Endothelial cell of umbilical vein (primary cell): ENCODE data around the gene KCNJ5. TPM values are rescaled to one million over a fixed set of nuclear protein-coding genes. Genes with fewer than 3 reads are reported as not detected.

Source experiments
- BruUV-seq: library from RNA; stranded (reverse); fragments of 400-500 nt; replicated peaks from 2 replicates; lab custom pipeline; 2021; lab: Mats Ljungman, UMichigan
- CTCF ChIA-PET: fragments of 300-600, 350-600 bp; sonication (Branson Sonifier 250); formaldehyde crosslinking; loops from one replicate; lab custom pipeline; 2021; ENCODE audit warnings: antibody characterized with exemption, inconsistent platforms; lab: Charles Lee
- POLR2A ChIA-PET: fragments of 300-600, 350-600 bp; sonication (Branson Sonifier 250); formaldehyde crosslinking; loops from one replicate; lab custom pipeline; 2021; ENCODE audit warnings: antibody characterized with exemption, inconsistent platforms; lab: Charles Lee
- DNase-seq: peaks from one replicate; pipeline ENCODE4 v3.0.0-alpha.2; 2011; ENCODE audit warnings: low read depth, low spot score
- FAIRE-seq: peaks from 2 replicates; lab custom pipeline; 2011; peaks lifted over from hg19 to GRCh38; lab: Jason Lieb, UNC
- H2AFZ ChIP-seq: 2 replicates; pipeline ENCODE4 v1.6.0; 2012; ENCODE audit warnings: low read depth, low read length, control low read depth, inconsistent platforms
- H3K27ac ChIP-seq: 2 replicates; pipeline ENCODE4 v1.5.1; 2011; ENCODE audit warnings: low read depth, mild to moderate bottlenecking, control low read depth, low read length, moderate library complexity; ENCODE audit not compliant: insufficient read depth
- H3K27me3 ChIP-seq, 2 experiments: 2 replicates each; pipeline versions ENCODE4 v1.6.0 to v1.6.1; 2011; ENCODE audit warnings: low read length in 2 of 2, mixed read lengths in 1 of 2; ENCODE audit not compliant: control insufficient read depth in 2 of 2, insufficient read depth in 2 of 2
- H3K36me3 ChIP-seq, 2 experiments: 2 replicates in 1 of 2; 3 replicates in 1 of 2; pipeline ENCODE4 v1.5.1; 2011; ENCODE audit warnings: low read length in 2 of 2, mild to moderate bottlenecking in 1 of 2, moderate library complexity in 1 of 2; ENCODE audit not compliant: control insufficient read depth in 2 of 2, insufficient read depth in 2 of 2; ENCODE audit errors: extremely low read depth in 1 of 2
- H3K4me1 ChIP-seq: 3 replicates; pipeline ENCODE4 v1.5.1; 2011; ENCODE audit warnings: mild to moderate bottlenecking, low read length; ENCODE audit not compliant: control insufficient read depth, insufficient read depth; ENCODE audit errors: extremely low read depth
- H3K4me2 ChIP-seq: 2 replicates; pipeline ENCODE4 v1.6.1; 2011; ENCODE audit warnings: low read length, control low read depth, mixed read lengths; ENCODE audit not compliant: insufficient read depth
- H3K4me3 ChIP-seq, 3 experiments: fragments of 200-600 bp in 1 of 3; sonication (generic), shearing (Covaris generic) in 1 of 3; replicated peaks in 1 of 3; 2 replicates each; pipeline ENCODE4 v1.5.1; 2011 to 2016; ENCODE audit warnings: control low read depth in 3 of 3, low read length in 3 of 3, mild to moderate bottlenecking in 2 of 3, inconsistent platforms in 1 of 3, low read depth in 1 of 3, moderate library complexity in 1 of 3; ENCODE audit not compliant: insufficient read depth in 1 of 3
- H3K79me2 ChIP-seq: 2 replicates; pipeline ENCODE4 v1.6.0; 2012; ENCODE audit warnings: low read length, inconsistent platforms; ENCODE audit not compliant: control insufficient read depth, insufficient read depth
- H3K9ac ChIP-seq: replicated peaks from 2 replicates; pipeline ENCODE3; 2011; ENCODE audit warnings: low read length, control low read depth; ENCODE audit not compliant: insufficient read depth; ENCODE audit errors: extremely low read depth
- H3K9me1 ChIP-seq: replicated peaks from 3 replicates; pipeline ENCODE4 v1.6.0; 2011; ENCODE audit warnings: mild to moderate bottlenecking, low read length; ENCODE audit not compliant: control insufficient read depth, insufficient read depth; ENCODE audit errors: extremely low read depth
- H3K9me3 ChIP-seq: replicated peaks from 2 replicates; pipeline ENCODE4 v1.5.1; 2012; ENCODE audit warnings: low read length, inconsistent platforms; ENCODE audit not compliant: control insufficient read depth, insufficient read depth
- H4K20me1 ChIP-seq: replicated peaks from 2 replicates; pipeline ENCODE3; 2011; ENCODE audit warnings: mild to moderate bottlenecking, low read length; ENCODE audit not compliant: control insufficient read depth, insufficient read depth; ENCODE audit errors: extremely low read depth
- EZH2 ChIP-seq: IDR thresholded peaks from 2 replicates; pipeline ENCODE4 v1.6.1; 2012; ENCODE audit warnings: borderline replicate concordance, low read depth, mild to moderate bottlenecking, moderate library complexity, low read length, inconsistent platforms; ENCODE audit not compliant: severe bottlenecking
- FOS ChIP-seq: IDR thresholded peaks from 2 replicates; pipeline ENCODE4 v1.6.1; 2011; ENCODE audit warnings: mild to moderate bottlenecking, low read length, moderate library complexity, borderline replicate concordance; ENCODE audit not compliant: insufficient read depth
- GATA2 ChIP-seq: IDR thresholded peaks from 2 replicates; pipeline ENCODE4 v1.7.0; 2011; ENCODE audit warnings: low read depth, mild to moderate bottlenecking, moderate library complexity, mixed read lengths, low read length; ENCODE audit not compliant: insufficient read length, insufficient read depth
- JUN ChIP-seq: IDR thresholded peaks from 2 replicates; pipeline ENCODE4 v1.6.1; 2011; ENCODE audit warnings: borderline replicate concordance, low read depth; ENCODE audit not compliant: insufficient read length, insufficient read depth
- MYC ChIP-seq: IDR thresholded peaks from one replicate; pipeline ENCODE4 v1.6.1; 2011; ENCODE audit warnings: mild to moderate bottlenecking, low read depth, low read length
- POLR2A ChIP-seq: IDR thresholded peaks from 2 replicates; pipeline ENCODE4 v1.6.1; 2012; ENCODE audit warnings: low read depth, mild to moderate bottlenecking, control low read depth, low read length
- POLR2AphosphoS5 ChIP-seq: IDR thresholded peaks from 2 replicates; pipeline ENCODE4 v1.6.1; 2012; ENCODE audit warnings: low read depth, mild to moderate bottlenecking, control low read depth, low read length, moderate library complexity; ENCODE audit not compliant: insufficient read depth
- dilution Hi-C: fragments of 300-500 bp; cut with MboI; formaldehyde crosslinking; loops from one replicate; pipeline ENCODE4 v1.15.0; 2019; ENCODE audit warnings: low sequenced_read_pairs; ENCODE audit not compliant: extremely low pct_ligation_motif_present
- intact Hi-C: fragments of 100-400 bp; cut with micrococcal nuclease; formaldehyde crosslinking; loops from one replicate; pipeline ENCODE4 v1.10.0; 2022
- polyA plus RNA-seq, 4 experiments: library from polyadenylated mRNA; depleted of rRNA in 3 of 4; stranded (reverse) in 3 of 4; unstranded in 1 of 4; fragments of >200 nt; gene quantifications; 2 replicates each; pipeline versions ENCODE4 v1.2.1 to v1.2.3, GENCODE V29; 2011 to 2012; ENCODE audit warnings: missing spikeins in 1 of 4
- total RNA-seq: library from RNA; stranded (reverse); gene quantifications from 2 replicates; pipeline ENCODE4 v1.2.3, GENCODE V29; 2021
- TF ChIP-seq, protein P1 (sequence below): IDR thresholded peaks from 2 replicates; pipeline ENCODE4 v1.6.1; 2011; ENCODE audit not compliant: insufficient read depth, insufficient read length
- TF ChIP-seq, protein P2 (sequence below), 2 donors: IDR thresholded peaks; 1 replicate in 1 of 2; 2 replicates in 1 of 2; pipeline ENCODE4 v1.5.1; 2011; ENCODE audit warnings: low read length in 2 of 2, mild to moderate bottlenecking in 2 of 2, moderate library complexity in 2 of 2, control low read depth in 1 of 2, inconsistent platforms in 1 of 2, low read depth in 1 of 2; ENCODE audit not compliant: insufficient read depth in 1 of 2; ENCODE audit errors: extremely low read depth in 1 of 2

The KCNJ5 gene
- total and polyA plus RNA-seq, 2 donors (not counting 3 experiments of a cell fraction or from before 2014, with no cell fraction given): 0.13 TPM; not detected in 1

DNA sequence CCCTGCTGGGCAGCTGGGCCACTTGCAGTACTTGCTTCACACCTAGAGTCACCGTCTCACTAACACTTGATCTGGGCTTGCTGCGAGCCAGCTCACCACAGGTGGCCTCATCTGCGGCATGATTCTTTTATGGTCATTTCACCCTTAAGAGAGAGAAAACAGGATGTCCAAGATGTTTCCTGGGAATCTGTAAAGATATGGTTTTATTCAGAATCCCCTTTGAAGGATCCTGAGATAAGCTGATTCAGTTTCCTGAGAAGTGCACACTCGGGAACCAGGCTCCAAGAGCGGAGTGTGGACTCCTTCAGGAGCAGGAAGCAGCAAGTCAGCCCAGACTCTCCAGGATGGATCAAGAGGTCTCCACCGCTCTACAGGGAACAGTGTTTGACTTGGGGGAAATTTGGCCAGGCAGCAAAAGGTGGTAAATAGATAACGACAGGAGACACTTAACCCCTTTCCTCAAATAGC lies 73.3 kb downstream of the KCNJ5 start:
- Histone ChIP-seq H4K20me1 (no peaks in the 10 kb centered on the region), H3K27me3 (no peaks in the 10 kb centered on the region), H3K79me2 (no peaks in the 10 kb centered on the region), H3K27ac (peak overlapping the region; percentile 10), H3K4me3 (no peak overlapping the region), H3K36me3 (no peaks in the 10 kb centered on the region), H3K4me2 (peak overlapping the region; percentile 20), H3K9ac (no peak overlapping the region), H3K4me1 (peaks cover 18% of the 10 kb centered on the region), H3K9me3 (no peaks in the 10 kb centered on the region), H2AFZ (peak overlapping the region; percentile 10), H3K9me1 (no peaks in the 10 kb centered on the region)
- DNase-seq (peak; percentile 90), FAIRE-seq (peak; percentile 96)
- CTCF ChIA-PET: interaction anchor here (0.8 to 2.3 kb wide), 8 partner anchors 8 to 367 kb away, joined by 3 to 14 read pairs (median 4); no protein-coding TSS in a partner anchor
- dilution Hi-C loops (no loop called here), intact Hi-C loops (loop anchor here (1.0 kb wide), 1 partner anchor 56 kb away; no protein-coding TSS in a partner anchor)
- peak; percentile 97 for TF ChIP-seq GATA2
- peak; percentile 18 for TF ChIP-seq JUN
- TF ChIP-seq POLR2AphosphoS5: peak; percentile 79
- TF ChIP-seq, protein P1, sequence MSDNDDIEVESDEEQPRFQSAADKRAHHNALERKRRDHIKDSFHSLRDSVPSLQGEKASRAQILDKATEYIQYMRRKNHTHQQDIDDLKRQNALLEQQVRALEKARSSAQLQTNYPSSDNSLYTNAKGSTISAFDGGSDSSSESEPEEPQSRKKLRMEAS: no peak
- TF ChIP-seq FOS: peak; percentile 72
- BruUV-seq: no TSS peak
- POLR2A ChIA-PET: no interaction called here

DNA sequence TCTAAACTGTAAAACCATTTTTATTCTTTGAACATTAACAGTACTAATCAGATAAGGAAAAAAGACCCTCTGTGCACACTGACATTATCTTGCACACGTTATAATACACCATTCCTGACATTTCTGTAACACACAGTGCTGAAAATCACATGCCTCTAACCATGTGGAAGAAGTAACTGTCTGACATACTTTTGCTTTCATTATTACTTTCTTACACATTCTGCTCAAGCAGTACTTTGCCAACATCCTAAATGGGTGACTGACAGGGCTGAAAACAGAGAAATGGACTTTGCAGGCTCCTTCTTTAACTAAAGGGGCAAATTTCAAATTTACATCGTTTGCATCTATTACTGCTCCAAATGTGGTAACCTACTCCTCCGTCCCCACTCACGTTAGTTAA lies 74.3 kb downstream of the KCNJ5 start:
- ChIA-PET CTCF (interaction anchor here (1.5 to 2.3 kb wide), 3 partner anchors 9 to 81 kb away, joined by 6 to 14 read pairs (median 8); no protein-coding TSS in a partner anchor), POLR2A (no interaction called here)
- Histone ChIP-seq H4K20me1 (no peaks in the 10 kb centered on the region), H3K79me2 (no peaks in the 10 kb centered on the region), H3K9me3 (no peaks in the 10 kb centered on the region), H2AFZ (no peak overlapping the region), H3K4me1 (peaks cover 18% of the 10 kb centered on the region), H3K9ac (no peak overlapping the region), H3K9me1 (no peaks in the 10 kb centered on the region), H3K4me2 (no peak overlapping the region), H3K4me3 (no peak overlapping the region), H3K27ac (no peak overlapping the region), H3K27me3 (no peaks in the 10 kb centered on the region), H3K36me3 (no peaks in the 10 kb centered on the region)
- dilution Hi-C loops: no loop called here
- no peak for FAIRE-seq
- DNase-seq: peak; percentile 20
- no peak for TF ChIP-seq MYC
- TF ChIP-seq POLR2AphosphoS5: no peak
- no peak for TF ChIP-seq JUN
- TF ChIP-seq POLR2A: no peak
- TF ChIP-seq EZH2: no peak
- TF ChIP-seq, protein P2, sequence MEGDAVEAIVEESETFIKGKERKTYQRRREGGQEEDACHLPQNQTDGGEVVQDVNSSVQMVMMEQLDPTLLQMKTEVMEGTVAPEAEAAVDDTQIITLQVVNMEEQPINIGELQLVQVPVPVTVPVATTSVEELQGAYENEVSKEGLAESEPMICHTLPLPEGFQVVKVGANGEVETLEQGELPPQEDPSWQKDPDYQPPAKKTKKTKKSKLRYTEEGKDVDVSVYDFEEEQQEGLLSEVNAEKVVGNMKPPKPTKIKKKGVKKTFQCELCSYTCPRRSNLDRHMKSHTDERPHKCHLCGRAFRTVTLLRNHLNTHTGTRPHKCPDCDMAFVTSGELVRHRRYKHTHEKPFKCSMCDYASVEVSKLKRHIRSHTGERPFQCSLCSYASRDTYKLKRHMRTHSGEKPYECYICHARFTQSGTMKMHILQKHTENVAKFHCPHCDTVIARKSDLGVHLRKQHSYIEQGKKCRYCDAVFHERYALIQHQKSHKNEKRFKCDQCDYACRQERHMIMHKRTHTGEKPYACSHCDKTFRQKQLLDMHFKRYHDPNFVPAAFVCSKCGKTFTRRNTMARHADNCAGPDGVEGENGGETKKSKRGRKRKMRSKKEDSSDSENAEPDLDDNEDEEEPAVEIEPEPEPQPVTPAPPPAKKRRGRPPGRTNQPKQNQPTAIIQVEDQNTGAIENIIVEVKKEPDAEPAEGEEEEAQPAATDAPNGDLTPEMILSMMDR (IDR thresholded peaks at IDR 0.05; ENCODE audit: extremely low read depth in 1 of 2, insufficient read depth in 1 of 2, low read depth in 1 of 2, low read length in 2 of 2): no peak
- intact Hi-C loops: no loop called here
- BruUV-seq: no TSS peak
